HEK293 (cell line): ENCODE results near the gene SCTR.

Experiments used
- PRDM10 ChIP-seq: fragments of 450-650 bp; formaldehyde crosslinking; IDR thresholded peaks from 2 replicates; pipeline ENCODE4 v1.5.1; 2016; ENCODE audit warnings: missing biosample characterization, missing genetic modification characterization
- PRDM2 ChIP-seq: fragments of 450-650 bp; formaldehyde crosslinking; IDR thresholded peaks from 2 replicates; pipeline ENCODE4 v1.5.1; 2016; ENCODE audit warnings: missing biosample characterization, missing genetic modification characterization, borderline replicate concordance
- TCF7L2 ChIP-seq: IDR thresholded peaks from 2 replicates; pipeline ENCODE4 v1.6.1; 2011; ENCODE audit warnings: low read depth, mild to moderate bottlenecking, inconsistent platforms, low read length, moderate library complexity, borderline replicate concordance
- TRIM28 ChIP-seq: IDR thresholded peaks from 2 replicates; pipeline ENCODE4 v1.6.1; 2011; ENCODE audit warnings: low read length, control low read depth, borderline replicate concordance
- YY2 ChIP-seq: fragments of 450-650 bp; formaldehyde crosslinking; IDR thresholded peaks from 2 replicates; pipeline ENCODE4 v1.5.1; 2016; ENCODE audit warnings: missing biosample characterization, missing genetic modification characterization
- ZBTB11 ChIP-seq: fragments of 450-650 bp; formaldehyde crosslinking; conservative IDR thresholded peaks from 2 replicates; pipeline ENCODE4 v1.5.1; 2016; ENCODE audit warnings: low read depth, missing biosample characterization, missing genetic modification characterization
- ZFHX2 ChIP-seq: fragments of 450-650 bp; formaldehyde crosslinking; conservative IDR thresholded peaks from 2 replicates; pipeline ENCODE4 v1.5.1; 2016; ENCODE audit warnings: missing biosample characterization, missing genetic modification characterization
- ZNF155 ChIP-seq: fragments of 450-650 bp; formaldehyde crosslinking; IDR thresholded peaks from 2 replicates; pipeline ENCODE4 v1.5.1; 2016; ENCODE audit warnings: missing biosample characterization, missing genetic modification characterization
- ZNF16 ChIP-seq: fragments of 450-650 bp; formaldehyde crosslinking; IDR thresholded peaks from 2 replicates; pipeline ENCODE4 v1.5.1; 2016; ENCODE audit warnings: low read depth, missing biosample characterization, missing genetic modification characterization
- ZNF169 ChIP-seq: fragments of 450-650 bp; formaldehyde crosslinking; IDR thresholded peaks from 2 replicates; pipeline ENCODE4 v1.5.1; 2016; ENCODE audit warnings: missing biosample characterization, missing genetic modification characterization
- ZNF354C ChIP-seq: fragments of 450-650 bp; formaldehyde crosslinking; IDR thresholded peaks from 2 replicates; pipeline ENCODE4 v1.5.1; 2016; ENCODE audit warnings: missing biosample characterization, missing genetic modification characterization, low read depth, borderline replicate concordance
- ZNF488 ChIP-seq: fragments of 450-650 bp; formaldehyde crosslinking; IDR thresholded peaks from 2 replicates; pipeline ENCODE4 v1.5.1; 2016; ENCODE audit warnings: missing biosample characterization, missing genetic modification characterization
- ZNF530 ChIP-seq: fragments of 450-650 bp; formaldehyde crosslinking; IDR thresholded peaks from 2 replicates; pipeline ENCODE4 v1.5.1; 2016; ENCODE audit warnings: low read depth, missing biosample characterization, missing genetic modification characterization
- ZNF555 ChIP-seq: fragments of 450-650 bp; formaldehyde crosslinking; conservative IDR thresholded peaks from 2 replicates; pipeline ENCODE4 v1.5.1; 2017; ENCODE audit warnings: missing biosample characterization, mild to moderate bottlenecking, missing genetic modification characterization, inconsistent platforms
- ZNF596 ChIP-seq: fragments of 450-650 bp; IDR thresholded peaks from 2 replicates; pipeline ENCODE4 v1.5.0; 2018; ENCODE audit warnings: missing biosample characterization, mild to moderate bottlenecking, missing genetic modification characterization, moderate library complexity
- ZNF600 ChIP-seq: fragments of 450-650 bp; formaldehyde crosslinking; IDR thresholded peaks from 2 replicates; pipeline ENCODE4 v1.5.1; 2016; ENCODE audit warnings: missing biosample characterization, missing genetic modification characterization

Gene SCTR

GRCh38 chr2:119475857-119476244 lies 48.4 kb downstream of the SCTR start (continued):
- TF ChIP-seq PRDM2 (tag by site-specific recombination) = no peak
- no peak for TF ChIP-seq ZNF354C (tag by site-specific recombination)
- TF ChIP-seq TRIM28 = no peak
- TF ChIP-seq ZNF596 (tag by site-specific recombination) = no peak
- TF ChIP-seq ZNF555 (tag by site-specific recombination) = no peak
- TF ChIP-seq PRDM10 (tag by site-specific recombination) = no peak
- no peak for TF ChIP-seq ZNF155 (tag by site-specific recombination)
- no peak for TF ChIP-seq TCF7L2
- no peak for TF ChIP-seq ZNF488 (tag by site-specific recombination)
- TF ChIP-seq ZNF16 = no peak
- TF ChIP-seq ZNF600 (tag by site-specific recombination) = no peak
- TF ChIP-seq YY2 = no peak
- TF ChIP-seq ZBTB11 = no peak
- TF ChIP-seq ZNF530 = no peak
- no peak for TF ChIP-seq ZNF169 (tag by site-specific recombination)
- no peak for TF ChIP-seq ZFHX2 (tag by site-specific recombination)
